A549 (cell line): ENCODE measurements around the gene ODAD4. TPM values are rescaled to one million over a fixed set of nuclear protein-coding genes. Genes with fewer than 3 reads are reported as not detected.

Source experiments
- ATAC-seq, 2 experiments: fragments of 200-7000 bp in 1 of 2; fragments of >200 bp in 1 of 2; cut with Nextera tagmentation in 1 of 2; cut with Tn5 transposase in 1 of 2; 3 replicates each; pipeline versions ENCODE4 v1.8.0 to v1.9.1; 2018 to 2020; ENCODE audit warnings: mild to moderate bottlenecking in 1 of 2, moderate library complexity in 1 of 2
- CTCF ChIA-PET: fragments of 300-600 bp; sonication (Branson Sonifier 250); formaldehyde crosslinking; extraction: SDS; loops from one replicate; lab custom pipeline; 2021; ENCODE audit warnings: antibody characterized with exemption, inconsistent platforms; lab: Yijun Ruan, JAX
- POLR2A ChIA-PET: fragments of 350-600 bp; formaldehyde crosslinking; extraction: SDS; loops from one replicate; lab custom pipeline; 2021; ENCODE audit warnings: antibody characterized with exemption, inconsistent platforms; lab: Yijun Ruan, JAX
- DNase-seq, 2 experiments: peaks; one replicate each; pipeline versions ENCODE4 v3.0.0 to v3.0.0-alpha.2; 2011 to 2016; ENCODE audit warnings: low read depth in 1 of 2, low spot score in 1 of 2
- FAIRE-seq: peaks from 2 replicates; lab custom pipeline; 2011; peaks lifted over from hg19 to GRCh38; lab: Jason Lieb, UNC
- H3K27ac ChIP-seq, 2 experiments: fragments of >200 bp; sonication (Bioruptor Twin); formaldehyde crosslinking; 3 replicates each; pipeline ENCODE4 v1.5.1; 2016 to 2017
- H3K4me1 ChIP-seq: fragments of >200 bp; sonication (Bioruptor Twin); formaldehyde crosslinking; 3 replicates; pipeline ENCODE4 v1.6.1; 2016
- H3K4me2 ChIP-seq: fragments of >200 bp; sonication (Bioruptor Twin); formaldehyde crosslinking; 3 replicates; pipeline ENCODE4 v1.6.1; 2016
- H3K4me3 ChIP-seq: fragments of >200 bp; sonication (Bioruptor Twin); formaldehyde crosslinking; 3 replicates; pipeline ENCODE4 v1.5.1; 2016
- H3K9me3 ChIP-seq: fragments of >200 bp; sonication (Bioruptor Twin); formaldehyde crosslinking; 3 replicates; pipeline ENCODE4 v1.6.1; 2016
- CBX8 ChIP-seq: fragments of 200-600 bp; sonication (generic); IDR thresholded peaks from 2 replicates; pipeline ENCODE4 v1.6.1; 2016
- CEBPB ChIP-seq, 2 experiments: fragments of >200 bp in 1 of 2; sonication (Bioruptor Twin) in 1 of 2; formaldehyde crosslinking in 1 of 2; IDR thresholded peaks; 2 replicates each; pipeline ENCODE4 v1.6.1; 2012 to 2016
- CTCF ChIP-seq: fragments of >200 bp; sonication (Bioruptor Twin); formaldehyde crosslinking; IDR thresholded peaks from 3 replicates; pipeline ENCODE4 v1.5.1; 2016
- EP300 ChIP-seq, 2 experiments: fragments of >200 bp; sonication (Bioruptor Twin); formaldehyde crosslinking; IDR thresholded peaks; 2 replicates in 1 of 2; 3 replicates in 1 of 2; pipeline ENCODE4 v1.6.1; 2016 to 2017
- FOSL2 ChIP-seq, 2 experiments: fragments of 450-650 bp in 1 of 2; fragments of >200 bp in 1 of 2; sonication (Bioruptor Twin) in 1 of 2; formaldehyde crosslinking; IDR thresholded peaks; 2 replicates each; pipeline versions ENCODE4 v1.5.0 to v1.6.1; 2016 to 2020; ENCODE audit warnings: mild to moderate bottlenecking in 1 of 2, moderate library complexity in 1 of 2
- FOXS1 ChIP-seq: fragments of 250-450 bp; sonication (Bioruptor Pico); IDR thresholded peaks from 2 replicates; pipeline ENCODE4 v1.5.0; 2020; ENCODE audit warnings: mild to moderate bottlenecking, moderate library complexity
- HOXA7 ChIP-seq: fragments of 250-450 bp; sonication (Bioruptor Pico); IDR thresholded peaks from 2 replicates; pipeline ENCODE4 v1.5.0; 2020; ENCODE audit warnings: mild to moderate bottlenecking, moderate library complexity
- HOXB13 ChIP-seq: fragments of 250-450 bp; sonication (Bioruptor Pico); IDR thresholded peaks from 2 replicates; pipeline ENCODE4 v1.5.0; 2020; ENCODE audit warnings: low read depth, mild to moderate bottlenecking, moderate library complexity
- JUN ChIP-seq, 2 experiments: fragments of >200 bp; sonication (Bioruptor Twin); formaldehyde crosslinking; IDR thresholded peaks; 2 replicates in 1 of 2; 3 replicates in 1 of 2; pipeline ENCODE4 v1.6.1; 2016 to 2017
- JUNB ChIP-seq: fragments of >200 bp; sonication (Bioruptor Twin); formaldehyde crosslinking; IDR thresholded peaks from 2 replicates; pipeline ENCODE4 v1.6.1; 2016
- KDM5A ChIP-seq: fragments of 200-600 bp; sonication (generic); IDR thresholded peaks from 2 replicates; pipeline ENCODE4 v1.6.1; 2016; ENCODE audit warnings: antibody characterized with exemption, mild to moderate bottlenecking
- MAFK ChIP-seq: fragments of 450-650 bp; IDR thresholded peaks from 2 replicates; pipeline ENCODE4 v1.6.1; 2014; ENCODE audit not compliant: partially characterized antibody
- MAZ ChIP-seq: fragments of 150-350 bp; IDR thresholded peaks from 2 replicates; pipeline ENCODE4 v1.6.1; 2014; ENCODE audit warnings: antibody characterized with exemption, low read depth, low read length, borderline replicate concordance
- NFE2L2 ChIP-seq: fragments of 150-350 bp; conservative IDR thresholded peaks from 2 replicates; pipeline ENCODE4 v1.6.1; 2014; ENCODE audit warnings: low read length
- POLR2A ChIP-seq: IDR thresholded peaks from 2 replicates; pipeline ENCODE4 v1.6.1; 2012; ENCODE audit warnings: mild to moderate bottlenecking, low read length
- POLR2AphosphoS2 ChIP-seq: conservative IDR thresholded peaks from 2 replicates; pipeline ENCODE4 v1.6.1; 2012; ENCODE audit warnings: low read length, improper control_type of control experiment, inconsistent platforms
- RAD21 ChIP-seq, 2 experiments: fragments of >200 bp in 1 of 2; sonication (Bioruptor Twin) in 1 of 2; formaldehyde crosslinking in 1 of 2; IDR thresholded peaks in 1 of 2; conservative IDR thresholded peaks in 1 of 2; 2 replicates in 1 of 2; 3 replicates in 1 of 2; pipeline ENCODE4 v1.6.1; 2012 to 2018; ENCODE audit warnings: inconsistent platforms in 1 of 2
- RCOR1 ChIP-seq: fragments of 150-350 bp; IDR thresholded peaks from 2 replicates; pipeline ENCODE4 v1.6.1; 2014; ENCODE audit warnings: antibody characterized with exemption, low read length, low read depth
- SREBF2 ChIP-seq: fragments of 450-650 bp; IDR thresholded peaks from 2 replicates; pipeline ENCODE4 v1.6.1; 2014; ENCODE audit warnings: mild to moderate bottlenecking, moderate library complexity
- ZFP36 ChIP-seq: fragments of 450-650 bp; IDR thresholded peaks from 2 replicates; pipeline ENCODE4 v1.6.1; 2014; ENCODE audit warnings: borderline replicate concordance; ENCODE audit not compliant: partially characterized antibody
- ZNF302 ChIP-seq: fragments of 250-450 bp; sonication (Bioruptor Pico); IDR thresholded peaks from 2 replicates; pipeline ENCODE4 v1.9.0; 2021; ENCODE audit warnings: inconsistent platforms, mild to moderate bottlenecking, moderate library complexity
- WGBS: methylation state at CpG from one replicate; pipeline ENCODE4 v1.1.6; 2017; ENCODE audit errors: missing lambda C conversion rate; 5-methylcytosine and 5-hydroxymethylcytosine counted together
- polyA plus RNA-seq, 4 experiments: library from polyadenylated mRNA; depleted of rRNA in 3 of 4; stranded (reverse); fragments of >200 nt; fragmentation: RNase III in 1 of 4; extraction: RNeasy Plus Mini Kit Qiagen cat#74134 plus additional on column Dnase treatment in 1 of 4; gene quantifications; 2 replicates in 3 of 4; 3 replicates in 1 of 4; pipeline ENCODE4 v1.2.3, GENCODE V29; 2011 to 2017
- TF ChIP-seq, protein P1 (sequence below): fragments of 200-600 bp; sonication (generic); IDR thresholded peaks from 2 replicates; pipeline ENCODE4 v1.6.1; 2016; ENCODE audit warnings: antibody characterized with exemption, mild to moderate bottlenecking, moderate library complexity
- TF ChIP-seq, protein P2 (sequence below): fragments of 250-450 bp; sonication (Bioruptor Pico); IDR thresholded peaks from 2 replicates; pipeline ENCODE4 v1.5.0; 2021; ENCODE audit warnings: mild to moderate bottlenecking, moderate library complexity, borderline replicate concordance

The ODAD4 gene
- polyA plus RNA-seq, 2 of the 4 experiments (the other 2 are of a cell fraction) = 2.0 to 2.3 TPM

DNA sequence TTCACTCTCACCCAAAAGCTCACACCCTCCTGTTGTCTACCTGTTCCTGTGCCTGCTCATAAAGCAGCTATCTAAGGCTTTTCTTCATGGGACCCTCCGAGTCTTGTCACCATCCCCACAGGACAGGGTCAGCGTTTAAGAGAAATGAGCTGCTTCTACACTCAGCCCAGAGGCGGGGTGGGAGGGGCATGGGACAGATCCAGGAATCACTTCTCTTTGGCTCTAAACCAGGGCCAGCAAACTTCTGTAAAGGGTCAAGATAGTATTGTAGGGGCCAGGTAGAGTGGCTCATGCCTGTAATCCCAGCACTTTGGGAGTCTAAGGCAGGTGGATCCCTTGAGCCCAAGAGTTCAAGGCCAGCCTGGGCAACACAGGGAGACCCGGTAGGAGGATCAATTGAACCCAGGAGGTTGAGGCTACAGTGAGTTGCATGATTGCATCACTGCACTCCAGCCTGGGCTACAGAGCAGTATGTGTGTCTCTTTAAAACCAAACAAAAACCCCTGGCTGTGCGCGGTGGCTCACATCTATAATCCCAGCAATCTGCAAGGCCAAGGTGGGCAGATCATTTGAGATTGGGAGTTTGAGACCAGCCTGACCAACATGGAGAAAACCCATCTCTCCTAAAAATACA is 42.0 kb upstream of the ODAD4 start:
- WGBS = 85% methylated on average over 6 of the region's 6 CpGs
- ChIA-PET CTCF (interaction anchor here (0.6 to 9.6 kb wide), 10 partner anchors 10 to 87 kb away, joined by 3 to 62 read pairs (median 6); partner anchors contain the start of genes KLHL11 and P3H4), POLR2A (interaction anchor here (0.5 kb wide), 1 partner anchor 79 kb away, joined by 3 read pairs; no protein-coding TSS in a partner anchor)
- no peak overlapping the region for H3K4me2 ChIP-seq
- no peak for FAIRE-seq
- H3K27ac ChIP-seq = peak overlapping the region in 1 of 2 experiments; percentile 40; a peak in 2 of 6 replicates
- H3K4me1 ChIP-seq = peaks cover 33% of the 10 kb centered on the region
- no peaks in the 10 kb centered on the region for H3K9me3 ChIP-seq
- no peak for DNase-seq
- H3K4me3 ChIP-seq = no peak overlapping the region
- TF ChIP-seq RAD21 (conservative IDR thresholded peaks at IDR 0.05 in 1 of 2, IDR thresholded peaks at IDR 0.05 in 1 of 2) (no peak), JUN (IDR thresholded peaks at IDR 0.05) (0 out of 5 replicates have a peak, but pooled peaks of 1 of the 2 experiments have one; percentile 12), CEBPB (IDR thresholded peaks at IDR 0.05) (0 out of 4 replicates have a peak, but pooled peaks of 1 of the 2 experiments have one; percentile 37)
- ATAC-seq = no peak

DNA sequence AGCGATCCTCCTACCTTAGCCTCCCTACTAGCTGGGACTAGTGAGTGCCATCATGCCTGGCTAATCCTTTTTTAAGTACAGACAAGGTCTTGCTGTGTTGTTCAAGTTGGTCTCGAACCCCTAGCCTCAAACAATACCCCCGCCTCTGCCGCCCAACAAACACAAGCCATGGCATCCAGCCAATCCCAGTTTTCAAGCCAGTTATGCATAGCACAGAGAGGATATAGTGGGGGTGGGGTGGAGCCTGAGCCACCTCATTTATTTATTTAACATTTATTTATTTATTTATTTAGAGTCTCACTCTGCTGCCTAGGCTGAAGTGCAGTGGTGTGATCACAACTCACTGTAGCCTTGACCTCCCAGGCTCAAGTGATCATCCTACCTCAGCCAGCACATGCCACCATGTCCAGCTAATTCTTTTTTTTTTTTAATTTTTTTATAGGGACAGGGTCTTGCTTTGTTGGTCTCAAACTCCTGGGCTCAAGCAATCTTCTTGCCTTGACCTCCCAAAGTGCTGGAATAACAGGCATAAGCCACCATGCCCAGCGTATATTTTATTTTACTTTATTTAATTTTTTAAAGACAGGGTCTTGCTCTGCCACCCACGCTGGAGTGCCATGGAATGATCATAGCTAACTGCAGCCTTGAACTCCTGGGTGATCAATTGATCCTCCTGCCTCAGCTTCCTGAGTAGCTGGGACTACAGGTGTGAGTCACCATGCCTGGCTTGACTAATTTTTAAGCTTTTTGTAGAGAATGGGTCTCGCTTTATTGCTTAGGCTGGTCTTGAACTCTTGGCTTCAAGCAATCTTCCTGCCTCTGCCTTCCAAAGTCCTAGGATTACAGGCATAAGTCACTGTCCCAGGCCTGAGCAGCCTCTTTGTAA is 39.0 kb upstream of the ODAD4 start:
- 0 out of 5 replicates have a peak, but pooled peaks of 1 of the 2 experiments have one; percentile 16 for TF ChIP-seq EP300 (IDR thresholded peaks at IDR 0.05)
- no peak for TF ChIP-seq CTCF
- TF ChIP-seq SREBF2 = no peak
- no peak for TF ChIP-seq FOSL2 (IDR thresholded peaks at IDR 0.05)
- peak; percentile 39 for TF ChIP-seq FOSL2 (CRISPR knock-in tag; IDR thresholded peaks at IDR 0.05)
- TF ChIP-seq CBX8 = no peak
- Histone ChIP-seq H3K4me2 (peak overlapping the region; percentile 42), H3K4me3 (no peak overlapping the region), H3K27ac (peak overlapping the region; percentile 16 to 60; a peak in 4 of 6 replicates), H3K4me1 (peaks cover 63% of the 10 kb centered on the region), H3K9me3 (no peaks in the 10 kb centered on the region)
- ChIA-PET POLR2A (no interaction called here), CTCF (interaction anchor here (1.3 to 9.6 kb wide), 3 partner anchors 19 to 90 kb away, joined by 3 to 62 read pairs (median 4); partner anchors contain the start of gene P3H4)
- no peak for FAIRE-seq
- DNase-seq = no peak
- ATAC-seq = no peak
- WGBS = 82% methylated on average over 7 of the region's 7 CpGs

DNA sequence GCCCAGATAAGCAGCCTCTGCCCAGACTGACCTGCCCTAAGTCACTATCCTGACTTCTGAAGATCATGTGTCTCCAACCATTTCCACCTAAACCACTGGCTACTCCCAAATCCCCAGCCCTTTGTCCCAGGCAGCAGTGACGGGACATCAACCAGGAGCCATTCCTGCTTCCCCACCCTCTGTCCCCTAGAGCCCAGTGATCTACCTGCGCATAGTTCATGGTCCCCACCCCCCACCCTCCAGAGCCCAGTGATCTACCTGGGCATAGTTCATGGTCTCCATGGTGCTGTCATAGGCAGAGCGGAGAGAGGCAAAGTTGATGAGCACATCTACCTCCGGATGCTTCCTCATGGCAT is 38.4 kb upstream of the ODAD4 start:
- peak overlapping the region; percentile 42 for H3K4me2 ChIP-seq
- peak overlapping the region; percentile 16 to 60; a peak in 4 of 6 replicates for H3K27ac ChIP-seq
- DNase-seq = no peak
- FAIRE-seq = no peak
- TF ChIP-seq ZNF302 (no peak), MAZ (no peak), JUN (IDR thresholded peaks at IDR 0.05) (no peak), RCOR1 (no peak), NFE2L2 (no peak), HOXA7 (no peak), MAFK (no peak), CEBPB (IDR thresholded peaks at IDR 0.05) (no peak), HOXB13 (CRISPR knock-in tag) (no peak), POLR2A (no peak), ZFP36 (no peak), KDM5A (no peak), POLR2AphosphoS2 (no peak; the same call in 1 of the 2 replicates), JUNB (no peak), FOXS1 (CRISPR knock-in tag) (no peak)
- TF ChIP-seq, protein P1, sequence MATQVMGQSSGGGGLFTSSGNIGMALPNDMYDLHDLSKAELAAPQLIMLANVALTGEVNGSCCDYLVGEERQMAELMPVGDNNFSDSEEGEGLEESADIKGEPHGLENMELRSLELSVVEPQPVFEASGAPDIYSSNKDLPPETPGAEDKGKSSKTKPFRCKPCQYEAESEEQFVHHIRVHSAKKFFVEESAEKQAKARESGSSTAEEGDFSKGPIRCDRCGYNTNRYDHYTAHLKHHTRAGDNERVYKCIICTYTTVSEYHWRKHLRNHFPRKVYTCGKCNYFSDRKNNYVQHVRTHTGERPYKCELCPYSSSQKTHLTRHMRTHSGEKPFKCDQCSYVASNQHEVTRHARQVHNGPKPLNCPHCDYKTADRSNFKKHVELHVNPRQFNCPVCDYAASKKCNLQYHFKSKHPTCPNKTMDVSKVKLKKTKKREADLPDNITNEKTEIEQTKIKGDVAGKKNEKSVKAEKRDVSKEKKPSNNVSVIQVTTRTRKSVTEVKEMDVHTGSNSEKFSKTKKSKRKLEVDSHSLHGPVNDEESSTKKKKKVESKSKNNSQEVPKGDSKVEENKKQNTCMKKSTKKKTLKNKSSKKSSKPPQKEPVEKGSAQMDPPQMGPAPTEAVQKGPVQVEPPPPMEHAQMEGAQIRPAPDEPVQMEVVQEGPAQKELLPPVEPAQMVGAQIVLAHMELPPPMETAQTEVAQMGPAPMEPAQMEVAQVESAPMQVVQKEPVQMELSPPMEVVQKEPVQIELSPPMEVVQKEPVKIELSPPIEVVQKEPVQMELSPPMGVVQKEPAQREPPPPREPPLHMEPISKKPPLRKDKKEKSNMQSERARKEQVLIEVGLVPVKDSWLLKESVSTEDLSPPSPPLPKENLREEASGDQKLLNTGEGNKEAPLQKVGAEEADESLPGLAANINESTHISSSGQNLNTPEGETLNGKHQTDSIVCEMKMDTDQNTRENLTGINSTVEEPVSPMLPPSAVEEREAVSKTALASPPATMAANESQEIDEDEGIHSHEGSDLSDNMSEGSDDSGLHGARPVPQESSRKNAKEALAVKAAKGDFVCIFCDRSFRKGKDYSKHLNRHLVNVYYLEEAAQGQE = no peak
- TF ChIP-seq, protein P2, sequence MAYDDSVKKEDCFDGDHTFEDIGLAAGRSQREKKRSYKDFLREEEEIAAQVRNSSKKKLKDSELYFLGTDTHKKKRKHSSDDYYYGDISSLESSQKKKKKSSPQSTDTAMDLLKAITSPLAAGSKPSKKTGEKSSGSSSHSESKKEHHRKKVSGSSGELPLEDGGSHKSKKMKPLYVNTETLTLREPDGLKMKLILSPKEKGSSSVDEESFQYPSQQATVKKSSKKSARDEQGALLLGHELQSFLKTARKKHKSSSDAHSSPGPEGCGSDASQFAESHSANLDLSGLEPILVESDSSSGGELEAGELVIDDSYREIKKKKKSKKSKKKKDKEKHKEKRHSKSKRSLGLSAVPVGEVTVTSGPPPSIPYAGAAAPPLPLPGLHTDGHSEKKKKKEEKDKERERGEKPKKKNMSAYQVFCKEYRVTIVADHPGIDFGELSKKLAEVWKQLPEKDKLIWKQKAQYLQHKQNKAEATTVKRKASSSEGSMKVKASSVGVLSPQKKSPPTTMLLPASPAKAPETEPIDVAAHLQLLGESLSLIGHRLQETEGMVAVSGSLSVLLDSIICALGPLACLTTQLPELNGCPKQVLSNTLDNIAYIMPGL (CRISPR knock-in tag) = no peak
- no peaks in the 10 kb centered on the region for H3K9me3 ChIP-seq
- CTCF ChIA-PET = interaction anchor here (0.5 to 9.6 kb wide), 4 partner anchors 19 to 99 kb away, joined by 3 to 62 read pairs (median 4); partner anchors contain the start of gene P3H4
- 87% methylated on average over 4 of the region's 4 CpGs for whole genome bisulfite sequencing
- no peak overlapping the region for H3K4me3 ChIP-seq
- peaks cover 69% of the 10 kb centered on the region for H3K4me1 ChIP-seq
- POLR2A ChIA-PET = no interaction called here
- no peak; a peak in 1 of 6 replicates for ATAC-seq
